HK-2 (cell line): ENCODE measurements around the gene IPO9.
"Not testable (repeated sequence)": the region's sequence is repeated elsewhere in the genome, so short reads cannot be mapped to it uniquely, and the experiment has no call there.

Source experiments
- DNase-seq: peaks from one replicate; pipeline ENCODE4 v3.0.0-alpha.2; 2018; ENCODE audit not compliant: unreplicated experiment

IPO9 gene

DNA sequence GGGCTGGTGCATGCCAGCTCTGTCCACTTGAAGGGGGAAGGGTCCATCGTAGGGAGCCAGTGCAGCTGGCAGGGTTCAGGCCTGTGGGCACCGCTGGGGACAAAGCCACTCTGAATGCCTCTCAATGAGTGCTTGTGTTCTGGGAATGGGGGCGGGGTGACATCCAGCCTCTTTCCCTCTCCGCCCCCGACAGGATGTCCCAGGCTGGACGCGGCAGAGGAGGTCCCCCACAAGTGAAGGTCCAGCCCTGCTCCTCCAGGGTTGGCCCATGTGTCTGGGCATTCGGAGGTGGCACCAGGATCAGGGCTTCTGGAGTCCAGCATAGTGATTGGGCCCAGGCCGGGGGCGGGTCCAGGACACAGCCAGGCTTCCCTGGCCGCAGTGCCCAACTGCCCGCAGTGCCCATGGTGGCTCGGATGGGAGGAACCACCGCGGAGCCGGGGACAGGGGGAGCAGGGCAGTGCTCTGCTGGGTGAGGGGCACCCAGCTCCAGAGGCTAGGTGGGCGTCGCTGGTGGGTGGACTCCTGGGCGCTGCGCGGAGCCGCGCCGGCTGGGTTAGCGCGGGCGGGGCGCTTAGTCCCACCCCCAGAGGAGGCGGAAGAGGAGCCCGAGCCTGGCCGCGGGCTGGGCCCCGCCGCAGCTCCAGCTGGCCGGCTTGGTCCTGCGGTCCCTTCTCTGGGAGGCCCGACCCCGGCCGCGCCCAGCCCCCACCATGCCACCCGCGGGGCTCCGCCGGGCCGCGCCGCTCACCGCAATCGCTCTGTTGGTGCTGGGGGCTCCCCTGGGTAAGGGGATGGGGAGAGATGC lies 59.5 kb downstream of the IPO9 start, which contains the start of gene SHISA4:
Gene SHISA4 (plus strand): TSS at position 617 of the 808 bp plus-strand sequence. CDS start 97 bp downstream, at position 714.
- DNase-seq = peak; percentile 91

DNA sequence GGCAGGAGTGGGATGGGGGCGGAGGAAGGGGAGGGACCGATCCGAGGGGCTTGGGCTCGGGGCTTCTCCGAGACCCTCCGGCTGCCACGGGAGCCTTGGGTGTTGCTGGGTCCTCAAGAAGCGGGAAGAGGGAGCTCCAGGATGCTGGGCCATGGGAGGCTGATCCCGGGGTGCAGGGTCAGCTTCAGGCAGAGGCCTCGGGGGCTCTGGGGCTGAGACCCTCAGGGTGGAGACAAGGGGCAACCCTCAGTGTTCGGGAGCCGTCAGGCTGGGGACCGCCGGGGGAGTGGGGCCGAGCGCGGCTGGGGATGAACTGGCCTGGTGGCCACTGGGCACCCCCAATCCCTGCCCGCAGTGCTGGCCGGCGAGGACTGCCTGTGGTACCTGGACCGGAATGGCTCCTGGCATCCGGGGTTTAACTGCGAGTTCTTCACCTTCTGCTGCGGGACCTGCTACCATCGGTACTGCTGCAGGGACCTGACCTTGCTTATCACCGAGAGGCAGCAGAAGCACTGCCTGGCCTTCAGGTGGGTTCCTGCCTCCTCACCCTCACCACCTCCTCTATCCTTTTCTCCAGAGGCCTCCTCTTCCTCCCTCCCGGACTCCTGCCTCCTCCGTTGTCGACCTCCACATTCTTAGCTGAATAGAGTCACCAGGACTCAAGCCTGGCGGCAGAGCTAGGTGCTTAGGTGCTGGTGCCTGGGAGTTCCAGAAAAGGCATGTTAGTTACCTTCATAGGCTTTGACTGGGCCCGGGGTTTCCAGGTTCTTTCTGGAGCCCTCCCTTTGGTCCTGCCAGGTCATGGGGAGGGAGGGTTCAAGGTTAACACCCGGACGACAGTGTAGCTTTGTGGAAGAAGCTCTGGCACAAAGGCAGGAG lies 60.4 kb downstream of the IPO9 start:
- DNase-seq = no peak

DNA sequence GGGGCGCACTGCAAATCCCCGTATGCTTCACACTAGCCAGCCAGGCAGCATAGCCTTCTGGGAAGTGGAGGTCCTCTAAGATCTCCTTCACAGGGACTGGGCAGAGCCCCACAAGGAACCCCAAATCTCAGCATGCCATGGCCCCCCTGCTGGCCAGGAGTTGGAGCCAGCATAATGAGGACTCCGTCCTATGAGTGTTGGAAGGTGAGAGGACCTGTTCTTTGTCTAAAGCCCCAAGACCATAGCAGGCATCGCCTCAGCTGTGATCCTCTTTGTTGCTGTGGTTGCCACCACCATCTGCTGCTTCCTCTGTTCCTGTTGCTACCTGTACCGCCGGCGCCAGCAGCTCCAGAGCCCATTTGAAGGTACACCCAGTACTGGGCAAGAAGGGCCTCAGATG lies 61.3 kb downstream of the IPO9 start:
- DNase-seq = no peak

DNA sequence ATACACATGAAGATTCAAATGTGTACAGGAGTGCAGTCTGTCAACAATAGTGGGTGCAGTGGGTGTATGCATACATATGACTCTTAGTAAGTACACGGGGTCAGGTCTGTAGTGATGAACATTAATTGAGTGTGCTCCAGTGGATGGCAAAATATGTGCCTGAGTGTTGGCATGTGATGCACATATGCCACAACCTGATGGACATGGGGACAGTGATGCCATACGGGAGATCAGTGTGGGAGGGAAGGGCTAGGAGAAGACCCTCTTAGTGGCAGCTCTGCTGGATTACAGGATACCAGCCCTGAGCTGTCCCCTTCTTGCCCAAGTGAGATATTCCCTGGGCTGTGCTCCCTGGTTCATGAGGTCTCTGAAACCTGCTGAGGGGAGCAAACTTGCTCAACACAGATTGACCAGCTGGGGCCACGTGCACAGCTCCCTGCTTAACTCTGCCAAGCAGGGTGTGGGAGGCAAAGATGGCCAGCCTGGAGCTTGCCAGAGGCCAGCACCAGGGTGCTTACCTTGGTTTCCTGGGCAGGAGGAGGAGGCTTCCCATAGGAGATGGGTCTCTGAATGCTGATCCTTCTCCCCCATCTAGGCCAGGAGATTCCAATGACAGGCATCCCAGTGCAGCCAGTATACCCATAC lies 62.0 kb downstream of the IPO9 start:
- DNase-seq = no peak

DNA sequence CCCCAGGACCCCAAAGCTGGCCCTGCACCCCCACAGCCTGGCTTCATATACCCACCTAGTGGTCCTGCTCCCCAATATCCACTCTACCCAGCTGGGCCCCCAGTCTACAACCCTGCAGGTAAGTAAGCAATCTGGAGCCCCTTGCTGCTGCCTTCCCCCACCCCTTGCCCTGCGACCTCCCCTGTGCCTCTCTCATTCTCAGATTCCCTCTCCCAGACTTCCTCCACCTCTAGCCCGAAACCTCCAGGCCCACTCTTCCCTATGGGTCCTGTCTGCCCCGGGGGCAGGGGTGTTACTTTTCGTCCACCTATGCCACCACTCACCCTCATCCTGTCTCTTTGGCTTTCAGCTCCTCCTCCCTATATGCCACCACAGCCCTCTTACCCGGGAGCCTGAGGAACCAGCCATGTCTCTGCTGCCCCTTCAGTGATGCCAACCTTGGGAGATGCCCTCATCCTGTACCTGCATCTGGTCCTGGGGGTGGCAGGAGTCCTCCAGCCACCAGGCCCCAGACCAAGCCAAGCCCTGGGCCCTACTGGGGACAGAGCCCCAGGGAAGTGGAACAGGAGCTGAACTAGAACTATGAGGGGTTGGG lies 62.6 kb downstream of the IPO9 start:
- DNase-seq = no peak

DNA sequence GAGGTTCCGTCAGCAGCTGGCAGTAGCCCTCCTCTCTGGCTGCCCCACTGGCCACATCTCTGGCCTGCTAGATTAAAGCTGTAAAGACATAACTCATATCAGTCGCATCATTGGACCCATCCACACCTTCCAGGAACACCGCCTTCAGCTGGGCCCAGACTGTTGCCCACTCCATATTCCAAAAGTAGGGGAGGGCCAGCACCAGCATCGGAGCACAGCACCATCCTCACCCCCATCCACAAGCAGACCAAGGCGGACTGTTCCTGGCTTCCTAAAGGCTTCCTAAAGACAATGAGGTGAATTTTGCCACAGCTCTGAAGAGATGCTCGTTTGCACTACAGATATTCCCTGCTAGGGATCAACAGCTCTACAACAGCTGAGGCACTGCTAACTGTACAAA lies 63.3 kb downstream of the IPO9 start:
- DNase-seq = no peak

DNA sequence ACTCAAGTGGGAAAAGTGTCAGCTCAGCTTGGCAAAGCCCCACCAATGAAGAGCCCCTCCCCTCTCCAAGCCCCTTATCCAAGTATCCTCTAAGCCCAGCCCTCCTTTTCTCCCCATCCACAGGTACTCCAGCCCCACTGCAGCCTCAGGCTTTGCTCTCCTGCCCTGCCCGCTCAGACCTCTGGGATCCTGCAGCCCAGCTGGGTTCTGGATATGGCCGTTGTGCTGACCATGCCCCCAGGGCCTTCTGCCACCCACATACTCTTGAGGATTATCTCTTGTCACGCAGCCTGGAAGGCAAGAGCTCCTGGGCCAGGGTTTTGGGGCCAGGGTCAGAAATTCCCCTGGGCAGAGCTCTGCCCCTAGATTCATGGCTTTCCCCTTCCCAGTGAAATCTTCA lies 64.5 kb downstream of the IPO9 start:
- DNase-seq = no peak

DNA sequence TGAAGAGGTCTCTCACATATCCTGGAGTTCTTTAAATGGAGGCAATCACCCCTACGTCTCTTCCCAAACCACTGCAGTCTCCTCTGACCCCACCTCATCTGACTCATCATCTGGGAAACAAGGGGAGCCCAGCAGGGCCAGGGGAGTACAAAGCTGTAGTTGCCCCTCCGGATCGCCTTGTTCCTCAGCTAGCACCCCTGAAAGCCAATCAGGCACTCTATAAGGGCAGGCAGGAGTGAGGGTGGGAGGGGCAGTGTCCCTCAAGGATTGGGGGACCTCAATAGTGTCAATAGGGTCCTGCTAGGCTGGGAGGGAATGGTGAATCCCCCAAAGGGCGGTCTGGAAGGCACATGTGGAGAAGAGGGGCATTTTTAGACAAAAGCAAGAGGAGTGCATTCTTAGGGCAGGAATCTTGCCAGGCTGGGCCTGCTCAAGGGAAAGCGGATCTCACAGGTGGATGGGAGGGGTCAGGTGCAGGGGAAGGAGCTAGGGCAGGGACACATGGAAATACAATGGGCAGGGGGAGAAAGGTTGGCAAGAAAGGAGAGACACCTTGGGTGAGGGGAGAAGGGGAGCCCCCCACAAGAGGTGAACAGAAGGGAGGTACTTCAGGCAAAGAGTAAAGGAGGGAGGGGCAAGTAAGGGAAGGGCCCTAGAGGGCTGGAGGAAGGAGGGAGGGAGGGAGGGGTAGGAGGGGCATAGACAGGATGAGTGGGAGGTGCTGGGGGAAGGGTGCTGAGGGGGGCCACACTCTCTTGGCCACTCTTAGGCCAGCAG lies 65.6 kb downstream of the IPO9 start:
- no peak for DNase-seq

DNA sequence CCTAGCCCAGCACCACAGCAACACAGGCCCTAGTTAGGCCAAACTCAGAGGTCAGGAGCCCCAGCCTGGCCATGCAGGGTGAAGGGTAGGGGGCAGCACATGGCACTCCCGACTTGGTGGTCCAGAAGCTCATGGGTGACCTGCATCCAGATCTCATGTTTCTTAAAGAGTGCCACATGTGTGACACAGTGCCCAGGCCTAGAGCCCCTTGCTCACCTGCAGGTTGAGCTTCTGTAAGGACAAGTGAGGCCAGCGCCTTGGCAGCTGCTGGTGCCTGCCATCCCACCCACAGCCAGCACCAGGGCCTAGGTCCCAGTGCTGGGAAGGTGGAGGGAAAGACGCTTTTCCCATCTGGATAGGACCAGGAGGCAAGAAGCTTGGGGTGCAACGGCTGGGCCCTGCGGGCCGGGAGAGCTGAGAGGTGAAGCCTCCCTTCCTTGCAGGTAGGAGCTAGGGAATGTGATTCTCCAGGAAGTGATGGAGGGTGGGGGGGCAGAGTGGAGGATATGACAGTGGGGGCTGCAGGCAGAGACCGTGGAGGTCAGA lies 66.2 kb downstream of the IPO9 start:
- no peak for DNase-seq

DNA sequence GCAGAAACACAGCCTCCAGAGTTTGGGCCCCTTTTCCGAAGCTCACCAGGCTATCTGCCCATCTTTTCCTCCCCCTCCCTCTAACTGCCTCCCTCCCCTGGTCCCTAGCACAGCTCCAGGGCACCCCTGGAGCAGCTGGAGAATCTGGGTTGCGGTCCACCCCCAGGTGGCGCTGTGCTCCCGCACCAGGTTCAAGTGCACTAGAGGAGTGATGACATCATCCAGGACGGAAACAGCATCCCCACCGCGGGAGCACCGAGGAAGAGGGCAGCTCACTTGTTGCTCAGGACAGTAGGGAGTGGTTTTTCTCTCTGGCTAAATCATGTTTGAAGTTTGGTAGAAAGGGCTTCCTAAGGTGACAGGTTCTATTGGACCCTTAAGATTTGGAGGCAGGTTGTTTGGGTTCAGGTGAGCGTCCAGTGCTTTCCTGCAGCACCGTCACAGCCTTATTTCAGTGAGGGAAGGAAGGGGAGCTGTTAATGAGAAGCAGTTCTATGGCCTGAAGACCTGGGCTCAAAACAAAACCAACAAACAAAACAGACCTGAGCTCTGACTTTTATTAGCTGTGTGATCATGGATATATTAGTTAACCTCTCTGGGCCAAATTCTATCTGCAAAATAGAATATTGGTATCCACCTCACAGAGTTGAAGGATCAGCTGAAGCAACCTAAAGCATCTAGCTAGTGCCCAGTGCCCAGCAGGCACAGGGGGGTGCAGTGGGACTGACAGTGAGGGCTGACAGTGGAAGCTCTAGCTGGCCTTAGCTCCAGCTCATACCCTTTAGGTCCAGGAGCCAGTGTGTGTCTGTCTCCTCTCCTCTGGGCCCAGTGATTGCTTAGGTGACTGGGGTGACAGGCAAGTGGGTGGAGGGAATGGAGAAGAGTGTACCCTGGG lies 67.2 kb downstream of the IPO9 start:
- peak; percentile 96 for DNase-seq

DNA sequence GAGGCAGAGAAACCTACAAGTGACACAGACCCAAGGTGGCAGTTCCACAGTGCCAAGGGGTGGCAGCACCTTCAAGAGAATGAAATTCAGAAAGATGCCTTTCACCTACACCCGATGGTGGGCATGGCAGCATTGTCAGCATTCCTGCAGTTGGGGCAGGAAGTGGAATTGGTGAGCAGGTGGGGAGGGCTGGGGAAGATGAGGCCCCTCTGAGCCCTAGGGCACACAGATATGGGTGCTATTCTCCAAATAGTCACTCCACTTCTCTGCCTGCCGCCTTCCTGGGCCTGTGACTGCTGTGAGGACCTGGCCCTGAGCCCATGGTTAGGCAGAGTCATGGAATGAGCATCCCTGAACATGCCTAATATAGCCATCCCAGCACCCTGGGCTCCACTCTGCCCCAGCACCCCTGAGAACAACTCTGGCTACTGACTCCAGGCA lies 68.0 kb downstream of the IPO9 start:
- DNase-seq = peak; percentile 45

DNA sequence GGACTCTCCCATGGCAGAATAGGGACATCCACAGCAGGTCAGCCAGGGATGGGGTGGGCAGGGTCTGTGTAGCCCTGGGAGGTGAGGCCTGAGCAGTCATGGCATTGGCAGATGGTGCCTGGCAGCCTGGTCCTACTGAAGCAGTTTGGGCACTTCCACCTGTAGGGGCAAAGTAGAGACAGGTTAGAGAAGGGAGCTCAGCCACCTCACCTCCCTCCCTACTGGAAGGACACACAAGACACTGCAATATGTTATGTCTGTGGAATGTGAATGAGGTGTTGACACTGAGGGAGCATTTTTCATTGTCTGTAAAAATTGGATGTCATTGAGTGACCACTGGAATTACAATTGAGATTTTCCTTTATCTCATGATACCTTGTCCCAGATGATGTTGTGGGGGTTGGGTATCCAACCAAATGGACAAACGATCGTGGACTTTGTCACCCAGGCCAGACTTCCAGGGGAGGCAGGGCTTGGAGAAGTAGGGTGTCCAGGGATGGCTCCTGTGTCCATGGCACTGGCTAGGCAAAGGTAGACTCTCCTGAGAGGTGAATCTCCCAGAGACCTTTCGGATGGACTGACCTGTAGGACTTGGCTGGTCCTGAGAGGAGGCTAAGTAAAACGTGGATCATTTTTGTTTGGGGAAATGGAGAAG lies 69.4 kb downstream of the IPO9 start:
- DNase-seq = no peak

DNA sequence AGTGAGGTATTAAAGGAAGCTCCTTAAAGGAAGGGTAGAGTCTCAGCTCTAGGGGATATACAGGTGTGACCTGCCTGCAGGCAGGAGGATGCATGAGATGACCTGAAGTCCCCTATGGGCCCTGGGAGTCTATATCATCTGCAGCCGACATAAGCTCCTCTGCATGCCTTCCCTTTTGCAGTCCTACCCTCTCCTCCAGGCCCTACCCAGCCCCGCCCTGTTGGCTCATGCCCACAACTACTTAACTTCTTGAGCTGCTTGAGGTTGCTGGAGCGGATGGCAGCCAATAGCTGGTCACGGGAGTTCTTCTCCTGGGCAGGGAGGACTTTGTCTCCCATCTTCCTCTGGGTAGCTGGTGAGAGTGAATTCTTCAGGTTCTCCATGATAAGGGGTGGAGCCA lies 70.0 kb downstream of the IPO9 start:
- DNase-seq = no peak

DNA sequence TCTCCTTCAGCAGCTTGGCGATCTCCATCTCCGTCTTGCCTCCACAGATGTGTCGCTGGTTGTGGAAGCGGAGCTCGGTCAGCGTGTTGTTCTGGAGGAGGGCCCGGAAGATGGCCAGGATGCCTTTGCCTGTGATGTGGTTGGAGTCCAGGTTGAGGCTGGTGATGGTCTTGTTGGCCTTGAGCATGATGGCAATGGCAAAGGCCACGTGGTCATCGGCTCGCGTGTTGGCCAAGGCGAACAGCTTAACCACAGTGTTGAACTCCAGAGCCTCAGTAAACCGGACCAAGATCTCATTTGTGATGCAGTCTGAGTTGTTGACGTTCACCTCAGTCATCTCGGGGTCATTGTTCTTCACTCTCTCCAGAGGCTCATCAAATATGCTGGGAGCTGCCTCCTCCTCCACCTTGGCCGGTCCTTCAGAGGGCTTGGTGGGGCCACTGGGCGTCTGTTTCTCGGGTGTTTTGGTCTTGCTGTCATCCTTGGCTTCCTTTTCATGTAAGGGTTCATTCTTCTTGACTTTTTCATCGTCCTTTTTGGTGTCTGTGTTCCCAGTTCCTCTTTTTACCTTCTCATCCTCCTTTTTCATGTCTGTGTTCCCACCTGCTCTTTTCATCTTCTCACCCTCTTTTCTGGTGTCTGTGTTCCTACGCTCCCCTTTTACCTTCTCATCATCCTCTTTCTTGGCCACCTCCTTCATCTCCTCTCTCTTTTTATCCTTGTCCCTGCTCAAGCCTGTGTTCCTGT lies 70.9 kb downstream of the IPO9 start:
- no peak for DNase-seq

DNA sequence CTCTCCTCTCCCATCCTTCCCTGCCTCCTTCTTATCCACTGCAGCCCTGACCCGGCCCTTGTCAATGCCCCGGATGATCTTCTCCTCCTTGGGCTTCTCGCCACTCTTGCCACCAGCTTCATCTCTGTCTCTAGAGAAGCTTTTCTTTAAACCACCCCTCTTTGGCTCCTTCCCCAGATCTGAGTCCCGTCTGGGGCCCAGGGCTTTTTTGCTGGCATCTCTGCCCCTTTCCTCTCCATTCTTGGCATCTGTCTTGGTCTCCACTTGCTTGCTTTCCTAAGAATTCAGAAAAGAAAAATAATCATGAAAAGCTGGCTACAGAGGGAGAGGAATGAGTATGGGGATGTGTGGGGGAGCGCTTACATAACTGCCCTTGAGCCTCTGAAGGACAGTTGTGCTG lies 71.5 kb downstream of the IPO9 start:
- no peak for DNase-seq

DNA sequence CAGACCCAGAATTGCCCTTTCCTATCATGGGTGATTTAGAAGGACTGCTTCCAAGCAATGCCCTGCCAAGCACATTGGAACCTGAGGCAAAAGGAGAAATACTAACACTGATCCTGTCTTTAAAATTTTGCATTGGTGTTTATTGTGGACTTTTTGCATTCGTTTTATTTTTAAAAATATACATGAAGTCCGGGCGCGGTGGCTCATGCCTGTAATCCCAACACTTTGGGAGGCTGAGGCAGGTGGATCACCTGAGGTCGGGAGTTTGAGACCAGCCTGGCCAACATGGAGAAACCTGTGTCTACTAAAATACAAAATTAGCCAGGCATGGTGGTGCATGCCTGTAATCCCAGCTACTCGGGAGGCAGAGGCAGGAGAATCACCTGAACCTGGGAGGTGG lies 72.1 kb downstream of the IPO9 start:
- not testable (repeated sequence) for DNase-seq

DNA sequence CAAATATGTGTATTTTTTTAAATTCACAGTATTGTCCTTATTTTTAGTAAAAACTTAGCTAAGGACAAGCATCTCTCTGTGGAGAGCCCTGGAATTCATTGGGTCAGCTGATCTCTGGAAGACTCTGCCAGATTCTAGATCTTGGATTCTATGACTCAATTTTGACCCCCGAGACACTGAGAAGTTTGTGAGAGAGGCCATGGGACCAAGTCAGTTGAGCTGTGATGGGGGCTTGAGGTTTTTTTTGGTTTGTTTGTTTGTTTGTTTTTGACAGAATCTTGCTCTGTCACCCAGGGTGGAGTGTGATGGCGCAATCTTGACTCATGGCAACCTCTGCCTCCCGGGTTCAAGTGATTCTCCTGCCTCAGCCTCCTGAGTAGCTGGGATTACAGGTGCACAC lies 73.2 kb downstream of the IPO9 start:
- DNase-seq = no peak

DNA sequence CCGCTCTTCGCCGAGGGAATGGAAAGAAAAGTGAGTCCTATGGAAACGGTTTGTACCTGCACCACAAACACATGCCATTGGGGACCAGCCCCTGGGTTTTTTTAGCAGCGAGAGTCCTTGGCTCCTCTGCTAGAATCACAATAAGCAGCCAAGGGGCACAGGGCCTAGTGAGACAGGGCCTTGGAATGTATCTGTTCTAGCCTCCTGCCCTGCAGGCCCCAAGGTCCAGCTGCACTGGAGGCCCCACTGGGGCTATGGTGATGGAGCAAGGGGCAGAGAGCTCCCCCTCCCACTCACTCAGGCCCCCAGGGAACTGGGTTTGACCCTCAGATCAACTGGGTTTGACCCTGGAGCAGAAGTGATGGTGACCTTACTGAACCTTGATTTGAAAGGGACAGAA lies 74.2 kb downstream of the IPO9 start:
- DNase-seq = no peak

DNA sequence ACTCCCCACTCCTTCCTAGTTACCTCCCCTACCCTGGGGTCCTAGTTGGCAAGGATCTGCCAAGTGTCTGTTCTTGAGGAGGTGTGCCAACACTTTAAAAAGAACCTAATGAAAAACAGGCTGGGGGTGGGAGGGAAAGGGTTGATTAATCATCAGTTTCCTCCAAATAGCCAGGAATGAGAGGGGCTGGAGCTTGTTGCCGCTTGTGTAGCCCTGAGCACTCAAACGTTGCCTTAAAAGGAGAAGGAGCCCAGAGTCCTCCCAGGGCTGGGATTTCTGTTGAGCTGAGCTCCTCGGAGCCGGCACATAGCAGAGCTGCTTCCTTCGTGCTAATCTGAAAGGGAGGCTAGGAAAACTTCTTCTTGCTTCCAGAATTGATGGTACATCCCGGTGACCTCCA lies 75.6 kb downstream of the IPO9 start:
- DNase-seq = no peak
